ENCODE data around the gene VSIG10L2.

GRCh38 chr11:125953401-125953935 lies 7.6 kb downstream of the VSIG10L2 start:
- TF ChIP-seq ZFX (IDR thresholded peaks at IDR 0.05; ENCODE audit: borderline replicate concordance) (no peak), CTCF (IDR thresholded peaks at IDR 0.05) (no peak)

Data from 22Rv1 (cell line).